GM12874 (cell line): ENCODE data around the gene ABAT.

Experiments
- CTCF ChIP-seq: IDR thresholded peaks from 2 replicates; pipeline ENCODE4 v1.5.1; 2011; ENCODE audit warnings: low read depth, mild to moderate bottlenecking, control low read depth, low read length, moderate library complexity; ENCODE audit not compliant: insufficient read depth

ABAT gene

GRCh38 chr16:8742068-8742467 is 67.7 kb downstream of the ABAT start:
- no peak for TF ChIP-seq CTCF

GRCh38 chr16:8751481-8752311 is 77.3 kb downstream of the ABAT start:
- TF ChIP-seq CTCF, result no peak

- TF ChIP-seq CTCF, result no peak
Measured at GRCh38 chr16:8752706-8753105, 78.3 kb downstream of the ABAT start.

- TF ChIP-seq CTCF, result no peak
Measured at GRCh38 chr16:8753416-8754054, 79.1 kb downstream of the ABAT start.

- TF ChIP-seq CTCF, result no peak
Measured at GRCh38 chr16:8756755-8757154, 82.3 kb downstream of the ABAT start.

- TF ChIP-seq CTCF, result no peak
Measured at GRCh38 chr16:8758022-8758421, 83.6 kb downstream of the ABAT start.

GRCh38 chr16:8760021-8760420 is 85.6 kb downstream of the ABAT start:
- TF ChIP-seq CTCF, result no peak
